PC-3 (cell line): ENCODE measurements around the gene ERCC2.

Experiments used
- CTCF ChIP-seq: fragments of 300-600 bp; sonication (generic); conservative IDR thresholded peaks from 2 replicates; pipeline ENCODE4 v1.5.1; 2017; ENCODE audit warnings: antibody characterized with exemption, low read depth, mild to moderate bottlenecking, low read length
- EZH2 ChIP-seq: fragments of 300-600 bp; sonication (generic); IDR thresholded peaks from one replicate; pipeline ENCODE4 v1.6.1; 2017; ENCODE audit warnings: antibody characterized with exemption, mild to moderate bottlenecking, low read length; ENCODE audit not compliant: unreplicated experiment

GRCh38 chr19:45368737-45369340 lies 1.5 kb downstream of the ERCC2 start:
- no peak for TF ChIP-seq CTCF
- TF ChIP-seq EZH2, result no peak
